GM12878 (cell line): ENCODE results near the gene DUSP15. TPM values are rescaled to one million over a fixed set of nuclear protein-coding genes. Genes with fewer than 3 reads are reported as not detected.

Source experiments
- ATAC-seq: fragments of 200-7000 bp; cut with Tn5 transposase; 3 replicates; pipeline ENCODE4 v1.9.1; 2020; ENCODE audit warnings: mild to moderate bottlenecking, moderate library complexity
- BruUV-seq: library from RNA; stranded (reverse); fragments of 400-500 nt; replicated peaks from 2 replicates; lab custom pipeline; 2021; lab: Mats Ljungman, UMichigan
- CTCF ChIA-PET: fragments of 300-600 bp; sonication (Branson Sonifier 250); formaldehyde crosslinking; extraction: SDS; loops from one replicate; lab custom pipeline; 2021; ENCODE audit warnings: inconsistent platforms; lab: Yijun Ruan, JAX
- POLR2A ChIA-PET: fragments of 350-600 bp; formaldehyde crosslinking; extraction: SDS; loops from one replicate; lab custom pipeline; 2021; ENCODE audit warnings: inconsistent platforms; lab: Charles Lee
- RAD21 ChIA-PET: fragments of 300-600 bp; sonication (Branson Sonifier 250); formaldehyde crosslinking; loops from one replicate; lab custom pipeline; 2023; ENCODE audit warnings: antibody characterized with exemption; ENCODE audit not compliant: unreplicated experiment; lab: Charles Lee
- SMC1A ChIA-PET: fragments of 300-600 bp; sonication (Branson Sonifier 250); formaldehyde crosslinking; loops from one replicate; lab custom pipeline; 2023; ENCODE audit not compliant: unreplicated experiment, uncharacterized antibody; lab: Charles Lee
- DNase-seq: peaks from one replicate; pipeline ENCODE4 v3.0.0-alpha.2; 2011; ENCODE audit warnings: low read depth, low spot score
- FAIRE-seq: peaks from 3 replicates; lab custom pipeline; 2011; peaks lifted over from hg19 to GRCh38; lab: Jason Lieb, UNC
- H2AFZ ChIP-seq: 2 replicates; pipeline ENCODE4 v1.6.0; 2011; ENCODE audit warnings: low read depth, low read length, control low read depth; ENCODE audit not compliant: control insufficient read depth
- H3K27ac ChIP-seq: 2 replicates; pipeline ENCODE4 v1.5.1; 2011; ENCODE audit warnings: control low read depth; ENCODE audit not compliant: control insufficient read depth, insufficient read depth
- H3K27me3 ChIP-seq, 2 experiments: replicated peaks in 1 of 2; 2 replicates each; pipeline versions ENCODE4 v1.6.0 to v1.6.1; 2011; ENCODE audit warnings: low read length in 1 of 2; ENCODE audit not compliant: control insufficient read depth in 2 of 2, insufficient read depth in 2 of 2
- H3K36me3 ChIP-seq, 2 experiments: 2 replicates each; pipeline ENCODE4 v1.5.1; 2011; ENCODE audit warnings: low read length in 1 of 2; ENCODE audit not compliant: control insufficient read depth in 2 of 2, insufficient read depth in 2 of 2
- H3K4me1 ChIP-seq: 2 replicates; pipeline ENCODE4 v1.6.1; 2011; ENCODE audit warnings: mild to moderate bottlenecking, low read length, moderate library complexity, mixed read lengths; ENCODE audit not compliant: control insufficient read depth, insufficient read depth
- H3K4me2 ChIP-seq: 2 replicates; pipeline ENCODE4 v1.6.0; 2011; ENCODE audit warnings: control low read depth; ENCODE audit not compliant: control insufficient read depth, insufficient read depth
- H3K4me3 ChIP-seq: fragments of 200-600 bp; sonication (generic); 2 replicates; pipeline ENCODE4 v1.5.1; 2016
- H3K79me2 ChIP-seq: 2 replicates; pipeline ENCODE4 v1.6.0; 2011; ENCODE audit warnings: low read length; ENCODE audit not compliant: control insufficient read depth, insufficient read depth
- H3K9ac ChIP-seq: 2 replicates; pipeline ENCODE4 v1.8.0; 2011; ENCODE audit warnings: low read length, control low read depth, mixed read lengths; ENCODE audit not compliant: control insufficient read depth, insufficient read depth
- H3K9me3 ChIP-seq: replicated peaks from 3 replicates; pipeline ENCODE4 v1.5.1; 2011; ENCODE audit warnings: mild to moderate bottlenecking, low read length; ENCODE audit not compliant: control insufficient read depth, insufficient read depth
- H4K20me1 ChIP-seq: 2 replicates; pipeline ENCODE4 v1.6.0; 2011; ENCODE audit not compliant: control insufficient read depth, insufficient read depth
- BCLAF1 ChIP-seq: fragments of 450-650 bp; IDR thresholded peaks from 2 replicates; pipeline ENCODE4 v1.6.1; 2017; ENCODE audit warnings: antibody characterized with exemption, mild to moderate bottlenecking, moderate library complexity
- EED ChIP-seq: sonication (generic); IDR thresholded peaks from 2 replicates; pipeline ENCODE4 v1.6.1; 2016; ENCODE audit warnings: antibody characterized with exemption, low read depth
- ELK1 ChIP-seq: IDR thresholded peaks from 2 replicates; pipeline ENCODE4 v1.6.1; 2012; ENCODE audit warnings: low read depth, low read length, improper control_type of control experiment
- KDM1A ChIP-seq: fragments of 200-600 bp; sonication (generic); IDR thresholded peaks from 2 replicates; pipeline ENCODE4 v1.6.1; 2016; ENCODE audit warnings: borderline replicate concordance
- MXI1 ChIP-seq: fragments of 150-350 bp; IDR thresholded peaks from 2 replicates; pipeline ENCODE4 v1.6.1; 2011; ENCODE audit warnings: low read depth, mild to moderate bottlenecking, inconsistent platforms, low read length, improper control_type of control experiment
- MYC ChIP-seq: IDR thresholded peaks from 2 replicates; pipeline ENCODE4 v1.6.1; 2011; ENCODE audit warnings: mild to moderate bottlenecking, low read length, moderate library complexity, inconsistent platforms; ENCODE audit not compliant: insufficient read depth, insufficient replicate concordance, insufficient read length, severe bottlenecking
- NR2F1 ChIP-seq: fragments of 450-650 bp; conservative IDR thresholded peaks from 2 replicates; pipeline ENCODE4 v1.6.1; 2017; ENCODE audit warnings: mild to moderate bottlenecking
- RAD51 ChIP-seq: fragments of 450-650 bp; IDR thresholded peaks from 2 replicates; pipeline ENCODE4 v1.6.1; 2016; ENCODE audit warnings: moderate library complexity, mild to moderate bottlenecking, inconsistent platforms
- RELB ChIP-seq: fragments of 450-650 bp; IDR thresholded peaks from 2 replicates; pipeline ENCODE4 v1.6.1; 2017; ENCODE audit warnings: low read depth, mild to moderate bottlenecking, moderate library complexity
- SMAD1 ChIP-seq: fragments of 450-650 bp; IDR thresholded peaks from 2 replicates; pipeline ENCODE4 v1.6.1; 2018; ENCODE audit warnings: mild to moderate bottlenecking, low read depth; ENCODE audit not compliant: partially characterized antibody
- TBL1XR1 ChIP-seq: IDR thresholded peaks from 2 replicates; pipeline ENCODE4 v1.6.1; 2012; ENCODE audit warnings: low read depth, low read length, improper control_type of control experiment
- TCF7 ChIP-seq: IDR thresholded peaks from 2 replicates; pipeline ENCODE4 v1.6.1; 2014; ENCODE audit warnings: antibody characterized with exemption, borderline replicate concordance
- USF1 ChIP-seq: IDR thresholded peaks from 2 replicates; pipeline ENCODE4 v1.6.1; 2011; ENCODE audit warnings: borderline replicate concordance, low read depth, mild to moderate bottlenecking, moderate library complexity, mixed read lengths, low read length; ENCODE audit not compliant: insufficient read depth; ENCODE audit errors: extremely low read length
- WGBS: methylation state at CpG from one replicate; pipeline ENCODE4 v1.1.6; 2016; ENCODE audit warnings: low lambda C conversion rate; ENCODE audit not compliant: insufficient replicate concordance, insufficient coverage; ENCODE audit errors: missing lambda C conversion rate; 5-methylcytosine and 5-hydroxymethylcytosine counted together
- in situ Hi-C: fragments of 300-500 bp; cut with MboI; formaldehyde crosslinking; loops from 9 replicates; pipeline ENCODE4 v1.14.3; 2018; ENCODE audit warnings: mixed read lengths
- intact Hi-C: fragments of 100-400 bp; cut with micrococcal nuclease; formaldehyde crosslinking; loops from one replicate; pipeline ENCODE4 v1.14.2; 2022; ENCODE audit not compliant: unreplicated experiment
- polyA plus RNA-seq, 11 experiments: library from polyadenylated mRNA; depleted of rRNA in 4 of 11; unstranded in 6 of 11; stranded (reverse) in 5 of 11; fragments of >200 nt; fragmentation: Nextera tagmentation in 4 of 11; fragmentation: Illumina TruSeq in 1 of 11; extraction: Ambion mirVana in 4 of 11; extraction: Trizol in 1 of 11; gene quantifications; 1 replicate in 1 of 11; 2 replicates in 10 of 11; pipeline versions ENCODE4 v1.2.1 to v1.2.3, GENCODE V29; 2011 to 2016; ENCODE audit warnings: inconsistent platforms in 2 of 11, missing spikeins in 2 of 11, low read depth in 1 of 11
- total RNA-seq, 4 experiments: library from RNA; depleted of rRNA in 3 of 4; stranded (reverse); fragments of >200 nt in 3 of 4; fragmentation: Illumina TruSeq in 1 of 4; extraction: Trizol in 1 of 4; gene quantifications; 2 replicates each; pipeline versions ENCODE4 v1.2.1 to v1.2.3, GENCODE V29; 2013 to 2021

DUSP15 gene
- total and polyA plus RNA-seq, 10 of the 15 experiments (the other 5 are each of a cell fraction or from before 2014, with no cell fraction given): 0.06 to 2.5 (median 0.67) TPM; not detected in 1

GRCh38 chr20:31858760-31859083 lies 11.6 kb downstream of the DUSP15 start (continued):
- TF ChIP-seq BCLAF1: no peak
- TF ChIP-seq SMAD1: no peak
- no peak for TF ChIP-seq KDM1A
- no peak for TF ChIP-seq TCF7

- WGBS: 50% methylated on average over 15 of the region's 15 CpGs
- POLR2A ChIA-PET: interaction anchor here (0.7 kb wide), 1 partner anchor 10 kb away, joined by 5 read pairs; no protein-coding TSS in a partner anchor
- H3K36me3 ChIP-seq: no peaks in the 10 kb centered on the region
- no peak overlapping the region for H2AFZ ChIP-seq
- peak; percentile 81 for ATAC-seq
- no peak for FAIRE-seq
- peaks cover 10% of the 10 kb centered on the region for H3K4me1 ChIP-seq
- H3K9me3 ChIP-seq: no peaks in the 10 kb centered on the region
- in situ Hi-C loops (loop anchor here (5.0 to 10.0 kb wide), 2 partner anchors 94 to 237 kb away; partner anchors contain the start of gene PDRG1), intact Hi-C loops (no loop called here)
- RAD21 ChIA-PET: interaction anchor here (1.0 to 1.2 kb wide), 3 partner anchors 10 to 94 kb away, joined by 3 to 15 read pairs (median 6); partner anchors contain the start of gene PDRG1
- no peak for DNase-seq
- BruUV-seq: no TSS peak
- SMC1A ChIA-PET: interaction anchor here (0.6 to 3.0 kb wide), 3 partner anchors 65 to 94 kb away, joined by 3 to 27 read pairs (median 7); partner anchors contain the start of gene PDRG1
- H3K27ac ChIP-seq: no peak overlapping the region
- H4K20me1 ChIP-seq: no peaks in the 10 kb centered on the region
- H3K4me2 ChIP-seq: 0 out of 2 replicates have a peak overlapping the region, but pooled peaks have one; percentile 10
- H3K4me3 ChIP-seq: no peak overlapping the region
- H3K27me3 ChIP-seq: peaks cover 0 to 9% of the 10 kb centered on the region in 2 experiments; a peak in 1 of 4 replicates
- no peaks in the 10 kb centered on the region for H3K79me2 ChIP-seq
- no peak overlapping the region for H3K9ac ChIP-seq
- CTCF ChIA-PET: interaction anchor here (1.0 to 13.1 kb wide), 5 partner anchors 9 to 196 kb away, joined by 3 to 307 read pairs (median 3); partner anchors contain the start of gene PDRG1
- TF ChIP-seq USF1 (peak; percentile 48), RELB (no peak), EED (0 out of 2 replicates have a peak, but pooled peaks have one; percentile 23), RAD51 (0 out of 2 replicates have a peak, but pooled peaks have one; percentile 26), TBL1XR1 (no peak), NR2F1 (no peak), ELK1 (no peak), MYC (no peak), MXI1 (peak; percentile 33; the same call in 1 of the 2 replicates)
These were observed 12.2 kb downstream of the DUSP15 start for GRCh38 chr20:31857861-31858759.
